NOMO-1 treated with dmso at 0.1 percent for 144 hours (cell line): ENCODE data around the gene PTPRF.
"Not testable (repeated sequence)": the region's sequence is repeated elsewhere in the genome, so short reads cannot be mapped to it uniquely, and the experiment has no call there.

Experiments
- DNase-seq: peaks from one replicate; lab custom pipeline; 2025; ENCODE audit not compliant: unreplicated experiment; lab: John Stamatoyannopoulos, UW

Gene PTPRF

GRCh38 chr1:43536864-43537358 is 6.2 kb downstream of the PTPRF start:
- no peak for DNase-seq

GRCh38 chr1:43537423-43538142 is 6.9 kb downstream of the PTPRF start:
- DNase-seq, result no peak

- no peak for DNase-seq
These were observed 7.4 kb downstream of the PTPRF start for GRCh38 chr1:43538143-43538487.

- DNase-seq, result no peak
These were observed 8.3 kb downstream of the PTPRF start for GRCh38 chr1:43538969-43539368.

GRCh38 chr1:43539726-43540434 is 9.2 kb downstream of the PTPRF start:
- DNase-seq, result no peak

- DNase-seq, result no peak
These were observed 10.0 kb downstream of the PTPRF start for GRCh38 chr1:43540653-43541071.

- DNase-seq, result no peak
These were observed 10.5 kb downstream of the PTPRF start for GRCh38 chr1:43541141-43541540.

GRCh38 chr1:43541721-43542401 is 11.2 kb downstream of the PTPRF start:
- no peak for DNase-seq

- no peak for DNase-seq
These were observed 12.1 kb downstream of the PTPRF start for GRCh38 chr1:43542527-43543458.

GRCh38 chr1:43543567-43543966 is 12.9 kb downstream of the PTPRF start:
- DNase-seq, result no peak

- no peak for DNase-seq
These were observed 14.6 kb downstream of the PTPRF start for GRCh38 chr1:43545339-43545694.

GRCh38 chr1:43545695-43546387 is 15.2 kb downstream of the PTPRF start:
- no peak for DNase-seq

- DNase-seq, result no peak
These were observed 15.9 kb downstream of the PTPRF start for GRCh38 chr1:43546388-43547100.

GRCh38 chr1:43547538-43548072 is 16.9 kb downstream of the PTPRF start:
- DNase-seq, result no peak

- no peak for DNase-seq
These were observed 17.9 kb downstream of the PTPRF start for GRCh38 chr1:43548285-43549271.

- not testable (repeated sequence) for DNase-seq
These were observed 18.7 kb downstream of the PTPRF start for GRCh38 chr1:43549394-43549793.

GRCh38 chr1:43549921-43550597 is 19.4 kb downstream of the PTPRF start:
- DNase-seq, result no peak
